GM18519 (cell line): ENCODE measurements around the gene HDAC8.
"Not testable (repeated sequence)": the region's sequence is repeated elsewhere in the genome, so short reads cannot be mapped to it uniquely, and the experiment has no call there.

Experiments
- ATAC-seq: cut with Tn5 transposase; IDR thresholded peaks from one replicate; pipeline ENCODE4 v1.9.1; 2021; ENCODE audit warnings: mild to moderate bottlenecking, moderate library complexity; ENCODE audit not compliant: unreplicated experiment, low FRiP score

The HDAC8 gene

DNA sequence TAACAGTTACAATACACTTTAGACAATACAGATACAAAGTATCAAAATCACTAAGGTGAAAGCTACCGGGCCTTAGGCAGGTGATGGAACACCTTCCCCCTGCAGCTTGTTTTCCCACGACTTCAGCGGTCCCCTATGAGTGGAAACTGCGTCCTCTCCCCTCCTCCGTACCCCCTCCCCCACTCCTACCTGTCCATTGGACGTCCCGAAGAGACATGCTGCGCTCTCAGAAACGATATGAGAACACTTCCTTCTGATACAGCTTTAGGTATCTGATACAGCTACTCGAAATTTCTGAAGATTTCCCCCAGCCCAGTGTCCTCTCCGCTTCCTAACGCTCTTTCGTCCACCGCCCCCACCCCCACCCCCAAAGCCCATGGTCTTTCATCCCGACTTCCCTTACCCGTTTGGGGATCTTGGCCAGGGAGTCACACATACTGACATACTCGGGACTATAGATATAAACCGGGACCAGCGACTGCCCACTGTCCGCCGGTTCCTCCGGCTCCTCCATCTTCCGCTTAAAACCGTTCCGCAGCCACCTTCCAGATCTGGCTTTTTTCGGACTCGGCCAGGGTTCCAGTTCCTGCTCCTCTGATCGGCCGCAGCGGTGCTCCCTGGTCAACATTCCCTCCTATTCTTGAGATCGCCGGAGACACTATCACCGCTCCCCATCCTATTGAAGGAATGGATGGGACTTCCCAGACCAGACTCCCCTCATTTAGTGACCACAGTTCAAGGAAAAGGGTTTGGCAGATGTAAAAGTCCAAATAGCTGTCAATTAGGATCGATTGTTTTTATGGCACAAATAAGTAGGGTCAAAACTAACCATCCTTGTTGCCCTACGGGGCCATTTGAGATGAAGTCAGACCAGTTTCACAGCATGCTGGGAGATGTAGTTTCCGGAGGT lies at the start of gene HDAC8:
HDAC8 (minus strand) TSS at position 596 of the 910 bp plus-strand sequence; CDS start at position 514, 82 bp downstream.
- peak; percentile 96 for ATAC-seq

DNA sequence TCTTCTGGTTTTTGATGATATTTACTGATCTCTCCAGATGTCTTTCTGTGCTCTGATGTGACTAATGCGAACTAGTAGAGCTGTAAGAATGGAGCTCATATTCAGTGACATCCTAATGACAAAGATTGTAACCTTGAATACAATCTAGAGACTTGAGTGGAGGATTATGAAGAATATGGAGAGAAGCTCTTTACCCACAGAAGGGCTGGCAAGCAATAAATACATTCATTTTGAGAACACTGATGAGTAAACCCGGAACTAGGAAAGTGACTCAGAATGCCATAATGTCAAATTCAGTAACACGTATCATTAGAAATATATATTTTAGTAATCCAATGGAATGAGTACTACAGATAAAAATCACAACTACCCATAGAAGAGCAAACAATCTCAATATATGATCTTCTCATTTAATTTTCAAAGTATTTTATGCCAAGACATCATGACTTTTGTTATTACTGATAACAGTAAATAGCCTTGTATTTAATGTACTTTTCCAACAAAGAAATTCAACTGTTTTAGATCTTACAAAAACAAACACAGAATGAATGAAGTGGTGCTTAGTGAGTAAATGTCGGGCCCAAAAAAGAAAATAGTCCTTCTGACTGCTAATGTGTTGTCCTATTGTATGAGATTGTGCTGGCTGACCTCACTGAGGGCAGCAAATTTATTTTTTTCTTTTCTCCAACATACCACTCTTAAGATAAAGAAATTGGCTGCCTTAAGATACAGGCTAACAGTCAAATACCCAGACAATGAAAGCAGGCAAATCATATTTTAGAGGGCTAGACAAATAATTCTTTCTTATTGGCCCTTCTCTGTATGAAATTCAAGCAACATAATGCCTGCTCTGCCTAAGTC lies 49.2 kb upstream of the HDAC8 start:
- ATAC-seq = peak; percentile 89

DNA sequence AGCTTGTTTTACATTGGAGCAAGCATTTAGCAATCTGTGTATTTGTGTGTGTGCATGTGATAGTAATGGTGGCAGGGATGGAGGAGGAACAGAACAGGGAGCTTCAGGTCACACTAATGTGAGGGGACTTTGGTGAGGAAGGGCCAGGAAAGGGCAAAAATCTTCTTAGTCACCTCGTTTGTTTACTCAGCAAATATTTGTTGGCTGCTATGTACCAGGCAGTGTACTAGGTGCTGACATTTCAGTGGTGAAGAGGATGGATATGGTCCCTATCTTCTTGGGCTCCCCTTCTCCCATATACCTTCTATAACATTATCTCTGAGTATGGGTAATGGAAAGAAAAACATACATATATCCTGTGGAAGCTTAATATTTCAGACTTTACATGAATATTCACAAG lies 48.5 kb upstream of the HDAC8 start:
- ATAC-seq = no peak

DNA sequence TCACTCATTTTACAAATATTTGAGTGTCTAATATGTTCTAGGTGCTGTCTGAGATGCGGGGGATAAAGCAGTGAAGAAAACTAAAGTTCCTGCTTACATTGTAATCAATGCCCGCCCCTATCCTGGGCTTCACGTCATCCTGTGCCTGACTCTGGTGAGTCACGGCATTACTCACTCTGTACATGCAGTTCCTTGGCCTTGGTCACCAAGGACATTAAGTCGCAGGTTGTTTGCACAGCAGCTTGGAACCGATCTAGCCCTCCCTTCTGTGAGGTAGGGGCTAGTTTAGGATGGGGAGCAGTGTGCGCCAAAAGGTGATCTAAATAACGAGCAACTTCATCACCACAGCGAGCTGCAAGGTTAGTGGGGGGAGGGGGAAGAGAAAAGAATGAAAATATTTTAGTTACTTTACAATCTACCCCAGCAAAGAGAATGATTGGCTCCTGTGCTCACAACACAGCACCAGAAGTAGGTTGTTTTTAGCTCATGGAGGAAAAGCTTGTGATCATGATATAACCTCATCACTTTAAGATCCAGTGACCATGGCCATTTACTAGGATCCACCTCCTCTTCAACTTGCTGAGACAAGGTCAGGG lies 48.0 kb upstream of the HDAC8 start:
- ATAC-seq = no peak

DNA sequence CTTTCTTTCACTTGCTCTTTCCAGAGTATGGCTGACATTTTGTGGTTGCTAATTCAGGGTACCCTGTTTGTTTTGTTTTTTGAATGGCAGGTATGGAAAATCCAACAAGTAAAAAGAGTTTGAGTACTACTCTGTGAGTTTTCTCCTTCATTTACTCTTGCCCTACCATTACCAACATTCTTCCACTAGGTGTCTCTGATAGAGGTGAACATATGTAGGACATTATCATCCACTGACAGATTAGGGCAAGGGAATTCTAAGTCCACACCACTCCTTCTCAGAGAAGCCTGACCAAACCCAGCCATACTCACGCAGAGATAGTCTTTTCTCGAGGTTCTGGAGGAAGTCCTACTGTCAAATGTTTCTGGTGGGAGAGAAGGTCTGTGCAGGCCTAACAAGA lies 36.7 kb upstream of the HDAC8 start:
- no peak for ATAC-seq

DNA sequence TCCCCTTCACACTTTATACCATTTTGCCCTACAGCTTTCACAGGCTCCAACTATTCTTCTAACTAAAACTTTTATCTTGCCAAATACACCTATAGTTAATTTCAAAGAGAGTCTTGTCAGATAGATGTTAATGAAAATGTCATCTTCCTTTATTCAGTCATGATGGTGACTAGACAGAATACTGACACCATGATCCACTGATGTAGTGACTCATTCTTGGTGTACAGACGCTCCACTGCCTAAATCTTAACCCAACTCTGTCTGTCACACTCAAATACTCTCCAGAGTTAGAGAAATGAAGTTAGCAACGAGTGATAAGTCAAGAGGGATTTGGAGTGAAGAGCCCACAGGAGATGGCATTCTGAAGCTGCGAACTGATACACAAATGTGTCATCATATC lies 32.1 kb upstream of the HDAC8 start:
- no peak for ATAC-seq

DNA sequence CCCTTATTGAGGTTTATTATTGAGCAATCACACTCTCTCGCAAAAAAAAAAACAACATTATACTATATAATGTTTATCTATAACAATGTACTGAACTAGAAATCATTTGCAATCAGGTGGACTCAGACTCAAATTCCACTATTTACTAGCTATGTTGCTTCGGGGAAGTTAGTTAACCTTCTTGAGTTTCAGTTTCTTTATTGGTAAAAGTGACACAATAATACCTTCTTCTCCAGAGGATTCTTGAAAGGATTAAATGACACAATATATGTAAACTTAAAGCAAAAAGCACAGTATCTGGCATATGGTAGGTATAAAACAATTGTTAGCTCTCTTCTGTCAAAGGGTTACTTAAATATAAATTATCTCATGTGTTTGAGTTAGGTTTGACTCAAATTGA lies 31.5 kb upstream of the HDAC8 start:
- peak; percentile 64 for ATAC-seq

DNA sequence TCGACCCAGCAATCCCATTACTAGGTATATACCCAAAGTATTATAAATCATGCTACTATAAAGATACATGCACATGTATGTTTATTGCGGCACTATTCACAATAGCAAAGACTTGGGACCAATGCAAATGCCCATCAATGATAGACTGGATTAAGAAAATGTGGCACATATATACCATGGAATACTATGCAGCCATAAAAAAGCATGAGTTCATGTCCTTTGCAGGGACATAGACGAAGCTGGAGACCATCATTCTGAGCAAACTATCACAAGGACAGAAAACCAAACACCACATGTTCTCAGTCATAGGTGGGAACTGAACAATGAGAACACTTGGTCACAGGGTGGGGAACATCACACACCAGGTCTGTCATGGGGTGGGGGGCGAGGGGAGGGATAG lies 18.4 kb upstream of the HDAC8 start:
- not testable (repeated sequence) for ATAC-seq

DNA sequence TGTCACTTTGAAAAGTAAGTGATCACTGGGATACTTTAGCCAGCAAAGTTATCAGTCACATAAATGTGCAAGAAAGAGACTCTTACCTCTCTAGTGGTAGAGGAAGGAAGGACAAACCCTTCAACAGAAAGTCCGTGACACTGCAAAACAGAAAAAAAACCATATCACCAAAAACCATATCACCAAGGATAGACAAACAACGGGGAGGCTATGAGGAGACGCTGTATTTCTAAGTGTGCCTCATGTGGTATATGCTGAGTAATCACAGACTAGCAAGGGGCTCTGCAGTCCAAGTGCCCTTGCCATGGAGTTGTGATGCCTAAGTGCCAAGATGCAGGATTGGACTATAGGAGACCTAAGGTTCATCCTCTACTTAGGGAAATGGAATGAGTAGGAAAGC lies 11.5 kb upstream of the HDAC8 start:
- ATAC-seq = no peak

DNA sequence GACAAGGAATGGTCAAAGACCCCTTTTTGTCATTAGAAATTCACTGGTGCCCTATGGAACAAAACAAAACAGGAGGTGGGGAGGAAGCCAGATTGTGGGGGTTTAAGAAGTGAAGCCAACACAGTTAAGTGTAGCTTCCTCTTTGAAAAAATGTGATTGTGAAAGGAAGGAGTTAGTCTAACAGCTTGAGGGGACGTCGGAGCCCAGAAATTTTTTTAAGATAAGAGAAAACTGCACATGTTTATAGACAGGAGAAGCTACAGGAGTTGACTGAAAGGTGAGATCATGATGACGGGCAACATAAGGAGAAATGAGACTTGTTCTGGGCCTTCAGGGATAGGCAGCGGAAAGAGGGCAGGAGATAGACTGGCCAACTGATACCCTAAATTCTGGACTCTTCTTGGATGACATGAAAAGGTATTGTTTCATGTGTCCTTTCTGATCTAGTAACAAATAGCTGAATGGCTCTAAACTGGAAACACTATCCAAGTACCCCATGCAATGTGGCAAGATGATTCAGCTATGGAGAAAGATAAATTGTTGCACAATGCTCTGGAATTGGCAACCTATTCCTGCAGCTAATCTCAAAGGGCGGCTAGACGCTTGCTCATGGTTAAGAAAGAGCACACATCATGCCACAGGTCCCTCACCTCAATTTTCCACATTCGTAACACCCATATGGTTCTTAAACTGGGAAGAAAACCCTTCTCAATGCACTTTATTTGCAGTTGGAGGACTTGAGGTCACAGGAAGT lies 3.7 kb upstream of the HDAC8 start:
- no peak for ATAC-seq

DNA sequence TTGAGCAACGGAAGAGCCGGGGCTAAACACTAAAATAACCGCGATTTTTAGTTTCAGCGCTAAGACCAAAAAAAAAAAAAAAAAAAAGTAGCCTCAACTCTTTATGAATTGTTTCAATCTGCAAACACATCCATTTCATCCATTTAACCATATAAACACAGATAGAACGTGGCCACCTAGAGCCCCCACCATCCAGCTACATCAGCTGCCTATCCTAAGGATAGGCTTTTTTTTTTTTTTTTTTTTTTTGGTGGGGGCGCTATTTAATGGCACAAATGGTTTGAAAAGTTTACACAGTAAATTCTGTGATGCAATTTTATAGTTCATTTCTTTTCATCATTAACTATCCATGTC lies 492 bp upstream of the HDAC8 start:
- no peak for ATAC-seq

DNA sequence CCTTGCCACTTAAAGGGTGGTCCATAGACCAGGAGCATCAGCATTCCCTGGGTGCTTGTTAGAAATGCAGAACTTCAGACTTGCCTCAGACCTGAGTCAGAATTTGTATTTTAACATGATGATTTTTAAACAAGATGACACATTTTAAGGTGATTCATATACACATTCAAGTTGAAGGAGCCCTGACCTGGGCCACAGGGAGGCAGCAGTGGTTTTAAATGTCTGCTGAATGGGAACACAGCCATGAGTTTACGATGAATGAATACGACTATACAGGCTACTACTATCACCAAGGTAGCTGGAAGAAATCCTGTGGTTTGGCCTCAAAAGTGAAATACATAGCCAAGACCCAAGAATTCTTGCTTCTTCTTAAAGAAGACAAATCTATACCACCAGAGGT lies 2.9 kb downstream of the HDAC8 start:
- no peak for ATAC-seq

DNA sequence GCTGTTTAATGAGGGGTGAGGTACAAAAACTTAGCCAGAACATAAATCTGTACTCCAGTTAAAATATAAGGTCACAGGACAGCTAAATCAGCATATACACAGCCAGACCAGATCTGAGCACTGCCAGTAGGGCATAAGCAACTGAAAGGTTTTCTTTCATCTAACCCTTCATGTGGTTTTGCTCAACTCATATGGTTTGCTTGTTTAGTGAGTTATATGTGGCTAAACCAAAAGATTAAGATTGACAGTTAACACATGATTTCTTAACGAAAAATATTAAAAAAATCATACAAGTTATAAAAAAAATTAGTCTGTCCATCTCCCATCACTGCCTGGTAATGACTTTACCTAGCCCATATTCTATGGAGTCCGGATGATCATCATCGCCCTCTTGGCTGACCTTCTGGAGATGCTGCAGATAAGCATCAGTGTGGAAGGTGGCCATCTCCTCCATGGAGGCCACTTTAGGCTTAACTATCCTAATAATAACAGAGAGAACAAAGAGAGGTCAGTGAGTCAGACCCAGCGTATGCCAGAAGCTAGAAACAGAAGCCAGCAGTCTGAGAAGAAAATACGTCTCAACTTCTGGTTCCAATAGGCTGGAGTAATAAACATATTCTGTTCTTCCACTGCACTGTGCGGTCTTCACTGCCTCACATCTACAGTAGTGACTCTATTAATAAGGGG lies 4.1 kb downstream of the HDAC8 start:
- no peak for ATAC-seq

DNA sequence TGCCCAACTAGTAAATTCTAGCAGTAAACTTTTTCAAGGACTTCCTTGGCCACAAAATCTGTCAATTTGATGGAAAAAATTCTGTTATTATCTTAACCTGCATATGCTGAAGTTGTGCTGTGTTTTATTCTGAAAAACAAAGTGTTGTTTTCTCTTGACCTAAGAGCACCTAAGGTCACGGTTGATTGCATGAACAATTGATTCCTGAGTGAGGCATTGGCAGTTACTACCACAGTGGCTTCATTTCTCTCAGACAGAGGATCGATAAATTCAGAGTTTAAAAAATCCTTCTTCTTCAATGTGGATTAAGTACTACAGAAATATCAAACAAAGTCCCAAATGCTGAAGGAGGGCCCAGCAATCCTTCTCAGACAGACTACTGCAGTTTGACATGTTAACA lies 6.2 kb downstream of the HDAC8 start:
- ATAC-seq = no peak

DNA sequence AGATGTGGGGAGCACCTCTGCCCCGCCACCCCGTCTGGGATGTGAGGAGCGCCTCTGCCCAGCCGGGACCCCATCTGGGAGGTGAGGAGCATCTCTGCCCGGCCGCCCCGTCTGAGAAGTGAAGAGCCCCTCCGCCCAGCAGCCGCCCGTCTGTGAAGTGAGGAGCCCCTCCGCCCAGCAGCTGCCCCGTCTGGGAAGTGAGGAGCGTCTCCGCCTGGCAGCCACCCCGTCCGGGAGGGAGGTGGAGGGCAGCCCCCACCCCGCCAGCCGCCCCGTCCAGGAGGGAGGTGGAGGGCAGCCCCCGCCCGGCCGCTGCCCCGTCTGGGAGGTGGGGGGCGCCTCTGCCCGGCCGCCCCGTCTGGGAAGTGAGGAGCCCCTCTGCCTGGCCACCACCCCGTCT lies 13.0 kb downstream of the HDAC8 start:
- ATAC-seq = not testable (repeated sequence)

DNA sequence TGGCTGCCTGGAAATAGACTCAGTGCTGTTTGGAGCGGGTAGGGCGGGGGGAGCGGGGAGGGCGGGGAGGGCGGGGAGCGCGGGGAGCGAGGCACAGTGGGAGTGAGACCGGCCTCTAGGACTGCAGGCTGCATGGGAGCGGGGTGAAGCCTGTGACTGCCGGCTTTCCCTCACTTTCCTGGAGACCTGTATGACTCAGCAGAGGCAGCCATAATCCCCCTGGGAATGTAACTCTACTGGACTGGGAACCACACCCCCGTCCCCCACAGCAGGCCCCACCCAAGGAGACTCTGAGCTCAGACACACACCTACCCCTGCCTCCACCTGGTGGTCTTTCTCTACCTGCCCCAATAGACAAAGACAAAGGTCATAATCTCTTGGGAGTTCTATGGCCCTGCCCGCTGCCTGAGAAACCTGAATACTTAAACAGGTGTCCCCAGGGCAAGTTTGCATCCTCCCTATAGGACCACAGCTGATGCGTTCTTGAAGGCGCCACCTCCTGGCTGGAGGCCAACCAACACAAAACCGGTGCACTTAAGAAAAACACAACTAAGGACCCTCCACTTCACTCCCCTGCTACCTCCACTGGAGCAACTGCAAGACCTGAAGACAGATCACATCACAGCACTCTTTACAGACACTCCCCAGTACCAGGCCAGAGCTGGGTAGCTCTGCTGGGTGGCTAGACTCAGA lies 18.0 kb downstream of the HDAC8 start:
- ATAC-seq = no peak

DNA sequence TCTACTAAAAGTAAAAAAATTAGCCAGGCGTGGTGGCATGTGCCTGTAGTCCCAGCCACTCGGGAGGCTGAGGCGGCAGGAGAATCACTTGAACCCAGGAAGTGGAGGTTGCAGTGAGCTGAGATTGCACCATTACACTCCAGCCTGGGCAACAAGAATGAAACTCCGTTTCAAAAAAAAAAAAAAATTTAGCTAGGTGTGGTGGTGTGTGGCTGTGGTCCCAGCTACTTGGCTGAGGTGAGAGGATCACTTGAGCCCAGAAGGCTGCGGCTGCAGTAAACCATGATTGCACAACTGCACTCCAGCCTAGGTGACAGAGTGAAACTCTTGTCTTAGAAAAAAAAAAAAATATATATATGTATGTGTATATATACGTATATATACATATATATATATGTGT lies 20.2 kb downstream of the HDAC8 start:
- not testable (repeated sequence) for ATAC-seq

DNA sequence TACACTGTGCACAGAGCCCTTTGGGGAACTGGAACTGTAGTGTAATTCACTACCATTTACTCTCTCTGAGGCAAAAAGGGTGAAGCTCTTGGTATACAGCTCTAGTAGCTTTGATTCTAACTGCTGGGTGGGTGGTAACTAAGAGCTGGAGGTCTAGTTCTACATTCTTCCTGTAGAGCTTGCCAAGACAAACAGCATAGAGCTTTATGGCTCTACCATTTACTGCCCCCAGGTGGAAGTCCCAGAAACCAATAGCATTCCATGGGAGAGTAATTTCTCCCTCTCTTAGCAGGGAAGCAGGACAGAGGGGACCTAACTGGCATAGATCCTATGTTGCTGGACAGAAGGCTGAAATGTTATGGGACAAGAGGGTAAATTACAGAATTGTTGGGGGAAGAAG lies 26.7 kb downstream of the HDAC8 start:
- no peak for ATAC-seq

DNA sequence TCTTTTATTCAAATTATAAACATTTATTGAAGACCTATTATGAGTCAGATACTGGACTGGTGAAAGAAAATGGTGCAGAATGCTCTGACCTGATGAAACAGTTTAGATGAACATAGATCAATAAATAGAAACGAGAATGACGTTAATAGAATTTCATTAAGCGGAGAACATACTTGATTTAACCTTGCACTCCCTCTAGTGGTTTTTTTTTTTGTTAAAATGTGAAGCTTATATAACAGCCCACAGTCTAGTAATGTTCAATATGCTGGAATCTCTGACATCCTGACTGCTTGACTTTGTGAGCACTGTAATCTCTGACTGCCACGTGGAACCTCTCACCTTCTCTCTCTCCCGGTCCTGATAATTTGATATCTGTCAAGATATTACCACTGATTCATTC lies 32.3 kb downstream of the HDAC8 start:
- ATAC-seq = no peak
